Neural progenitor cell (in vitro differentiated cells): ENCODE data around the gene TMEFF2.
A peak's percentile ranks its signal among the peaks of the same experiment; 100 is the strongest.

Source experiments
- CTCF ChIP-seq: fragments of 200-600 bp; sonication (generic); IDR thresholded peaks from 2 replicates; pipeline ENCODE4 v1.5.1; 2017; ENCODE audit warnings: antibody characterized with exemption, mild to moderate bottlenecking
- EZH2 ChIP-seq: fragments of 200-600 bp; sonication (generic); IDR thresholded peaks from 2 replicates; pipeline ENCODE4 v1.6.1; 2017; ENCODE audit warnings: antibody characterized with exemption, mild to moderate bottlenecking, moderate library complexity
- EZH2phosphoT487 ChIP-seq: fragments of 200-600 bp; sonication (generic); IDR thresholded peaks from 2 replicates; pipeline ENCODE4 v1.6.1; 2017; ENCODE audit warnings: antibody characterized with exemption

- peak; percentile 99 for TF ChIP-seq CTCF
- TF ChIP-seq EZH2phosphoT487: no peak
- TF ChIP-seq EZH2: no peak
Observed at GRCh38 chr2:192162392-192163042, 32.2 kb downstream of the TMEFF2 start.
